T47D (cell line): Measurements from ENCODE around the gene LTF.

Experiments used
- DNase-seq, 2 experiments: peaks; one replicate each; pipeline versions ENCODE4 v3.0.0 to v3.0.0-alpha.2; 2011 to 2012; ENCODE audit warnings: low read depth in 1 of 2, low spot score in 1 of 2
- JUND ChIP-seq: IDR thresholded peaks from 2 replicates; pipeline ENCODE4 v1.6.1; 2012; ENCODE audit warnings: low read depth
- in situ Hi-C: cut with HindIII; loops from 2 replicates; pipeline ENCODE4 v1.10.0; 2016; ENCODE audit warnings: low sequenced_read_pairs, low pct_unique_long_range_greater_than_20kb

The LTF gene

GRCh38 chr3:46419816-46420215 is 44.9 kb downstream of the LTF start:
- no peak for DNase-seq
- TF ChIP-seq JUND, result no peak
- in situ Hi-C loops, result no loop called here

GRCh38 chr3:46417841-46418611 is 46.7 kb downstream of the LTF start:
- no peak for DNase-seq
- no peak for TF ChIP-seq JUND
- in situ Hi-C loops, result no loop called here

- in situ Hi-C loops, result no loop called here
- TF ChIP-seq JUND, result no peak
- no peak for DNase-seq
Measured at GRCh38 chr3:46416811-46417510, 47.7 kb downstream of the LTF start.

- in situ Hi-C loops, result no loop called here
- TF ChIP-seq JUND, result no peak
- DNase-seq, result no peak
Measured at GRCh38 chr3:46416125-46416810, 48.4 kb downstream of the LTF start.

GRCh38 chr3:46414739-46415138 is 50.0 kb downstream of the LTF start:
- DNase-seq, result no peak
- in situ Hi-C loops, result no loop called here
- TF ChIP-seq JUND, result no peak

GRCh38 chr3:46413951-46414350 is 50.8 kb downstream of the LTF start:
- no peak for TF ChIP-seq JUND
- no peak for DNase-seq
- in situ Hi-C loops, result no loop called here

GRCh38 chr3:46412786-46413298 is 51.9 kb downstream of the LTF start:
- no peak for DNase-seq
- in situ Hi-C loops, result no loop called here
- no peak for TF ChIP-seq JUND

GRCh38 chr3:46411271-46411670 is 53.4 kb downstream of the LTF start:
- DNase-seq, result no peak
- in situ Hi-C loops, result no loop called here
- no peak for TF ChIP-seq JUND

GRCh38 chr3:46410669-46411068 is 54.0 kb downstream of the LTF start:
- no peak for TF ChIP-seq JUND
- in situ Hi-C loops, result no loop called here

GRCh38 chr3:46409739-46410489 is 54.8 kb downstream of the LTF start:
- DNase-seq, result no peak
- in situ Hi-C loops, result no loop called here
- no peak for TF ChIP-seq JUND

More at GRCh38 chr3:46410669-46411068, 54.0 kb downstream of the LTF start:
- no peak for DNase-seq

- DNase-seq, result no peak
- in situ Hi-C loops, result no loop called here
- TF ChIP-seq JUND, result no peak
Measured at GRCh38 chr3:46408853-46409252, 55.9 kb downstream of the LTF start.

- in situ Hi-C loops, result no loop called here
Measured at GRCh38 chr3:46407970-46408369, 56.7 kb downstream of the LTF start.

More at GRCh38 chr3:46407970-46408369, 56.7 kb downstream of the LTF start:
- DNase-seq, result no peak
- no peak for TF ChIP-seq JUND
